ENCODE results near the gene PPHLN1. TPM values are rescaled to one million over a fixed set of nuclear protein-coding genes. Genes with fewer than 3 reads are reported as not detected.

The PPHLN1 gene
- total and polyA plus RNA-seq, 2 of the 8 experiments (the other 6 are each of a cell fraction or from before 2014, with no cell fraction given): 34.3 to 71.6 TPM

- TF ChIP-seq YY1 (IDR thresholded peaks at IDR 0.05; ENCODE audit: low read depth, low read length) (no peak), EP300 (IDR thresholded peaks at IDR 0.05; ENCODE audit: borderline replicate concordance in 1 of 2, low read depth in 2 of 2, low read length in 2 of 2) (no peak)
- TF ChIP-seq, protein P1, sequence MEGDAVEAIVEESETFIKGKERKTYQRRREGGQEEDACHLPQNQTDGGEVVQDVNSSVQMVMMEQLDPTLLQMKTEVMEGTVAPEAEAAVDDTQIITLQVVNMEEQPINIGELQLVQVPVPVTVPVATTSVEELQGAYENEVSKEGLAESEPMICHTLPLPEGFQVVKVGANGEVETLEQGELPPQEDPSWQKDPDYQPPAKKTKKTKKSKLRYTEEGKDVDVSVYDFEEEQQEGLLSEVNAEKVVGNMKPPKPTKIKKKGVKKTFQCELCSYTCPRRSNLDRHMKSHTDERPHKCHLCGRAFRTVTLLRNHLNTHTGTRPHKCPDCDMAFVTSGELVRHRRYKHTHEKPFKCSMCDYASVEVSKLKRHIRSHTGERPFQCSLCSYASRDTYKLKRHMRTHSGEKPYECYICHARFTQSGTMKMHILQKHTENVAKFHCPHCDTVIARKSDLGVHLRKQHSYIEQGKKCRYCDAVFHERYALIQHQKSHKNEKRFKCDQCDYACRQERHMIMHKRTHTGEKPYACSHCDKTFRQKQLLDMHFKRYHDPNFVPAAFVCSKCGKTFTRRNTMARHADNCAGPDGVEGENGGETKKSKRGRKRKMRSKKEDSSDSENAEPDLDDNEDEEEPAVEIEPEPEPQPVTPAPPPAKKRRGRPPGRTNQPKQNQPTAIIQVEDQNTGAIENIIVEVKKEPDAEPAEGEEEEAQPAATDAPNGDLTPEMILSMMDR (IDR thresholded peaks at IDR 0.05; ENCODE audit: control extremely low read depth in 1 of 3, insufficient read depth in 1 of 3, low read depth in 1 of 3, low read length in 3 of 3): no peak
Measured at GRCh38 chr12:42365486-42365885, 39.5 kb downstream of the PPHLN1 start (continued).

Measured in H1 (cell line).